ENCODE data around the gene CORIN. TPM values are rescaled to one million over a fixed set of nuclear protein-coding genes. Genes with fewer than 3 reads are reported as not detected.

CORIN gene
- total RNA-seq, 6 donors from 2014 or later = 0.55 to 9.4 (median 2.4) TPM

- WGBS, 2 donors = 23 to 46% methylated on average over 11 of the region's 11 CpGs
- H3K9me3 ChIP-seq = no peaks in the 10 kb centered on the region
- no peaks in the 10 kb centered on the region for H3K27me3 ChIP-seq
- peak in 1 of 2 donors; percentile 63 for DNase-seq
- ATAC-seq (ENCODE audit: low FRiP score in 2 of 2) = peak; percentile 73 to 90
- peaks cover 0 to 24% (median 9%) of the 10 kb centered on the region in 4 donors for H3K4me1 ChIP-seq
- peak overlapping the region in 3 of 4 donors; percentile 10 to 50 (median 30) for H3K27ac ChIP-seq
- H3K36me3 ChIP-seq = no peaks in the 10 kb centered on the region
- H3K4me3 ChIP-seq = peak overlapping the region in 2 of 4 donors; percentile 1 to 9
- no peak for TF ChIP-seq EP300 (IDR thresholded peaks at IDR 0.05)
- TF ChIP-seq CTCF (IDR thresholded peaks at IDR 0.05) = peak in 2 of 6 experiments; percentile 34 to 35
- no peak for TF ChIP-seq POLR2A (IDR thresholded peaks at IDR 0.05)
- no peak for TF ChIP-seq POLR2AphosphoS5 (IDR thresholded peaks at IDR 0.05)
Measured at GRCh38 chr4:47704693-47705325, 133.1 kb downstream of the CORIN start.

GRCh38 chr4:47703956-47704355 lies 133.9 kb downstream of the CORIN start:
- no peaks in the 10 kb centered on the region for H3K36me3 ChIP-seq
- DNase-seq = no peak
- H3K27ac ChIP-seq = peak overlapping the region in 3 of 4 donors; percentile 15 to 53 (median 50)
- no peaks in the 10 kb centered on the region for H3K9me3 ChIP-seq
- WGBS, 2 donors = 44 to 54% methylated on average over 7 of the region's 7 CpGs
- H3K4me3 ChIP-seq = no peak overlapping the region
- no peaks in the 10 kb centered on the region for H3K27me3 ChIP-seq
- H3K4me1 ChIP-seq = peaks cover 0 to 24% (median 9%) of the 10 kb centered on the region in 4 donors
- no peak for TF ChIP-seq EP300 (IDR thresholded peaks at IDR 0.05)
- no peak for TF ChIP-seq POLR2A (IDR thresholded peaks at IDR 0.05)
- TF ChIP-seq POLR2AphosphoS5 (IDR thresholded peaks at IDR 0.05) = no peak
- TF ChIP-seq CTCF (IDR thresholded peaks at IDR 0.05) = no peak
- peak; percentile 38 to 79 for ATAC-seq (ENCODE audit: low FRiP score in 2 of 2)

GRCh38 chr4:47703008-47703407 lies 134.9 kb downstream of the CORIN start:
- ATAC-seq (ENCODE audit: low FRiP score in 2 of 2) (no peak), DNase-seq (no peak)
- H3K36me3 ChIP-seq = no peaks in the 10 kb centered on the region
- H3K4me3 ChIP-seq = no peak overlapping the region
- H3K27me3 ChIP-seq = no peaks in the 10 kb centered on the region
- H3K9me3 ChIP-seq = no peaks in the 10 kb centered on the region
- H3K4me1 ChIP-seq = peaks cover 0 to 24% (median 9%) of the 10 kb centered on the region in 4 donors
- no peak overlapping the region for H3K27ac ChIP-seq
- no peak for TF ChIP-seq CTCF (IDR thresholded peaks at IDR 0.05)
- no peak for TF ChIP-seq POLR2A (IDR thresholded peaks at IDR 0.05)
- TF ChIP-seq POLR2AphosphoS5 (IDR thresholded peaks at IDR 0.05) = no peak
- TF ChIP-seq EP300 (IDR thresholded peaks at IDR 0.05) = no peak
- WGBS, 2 donors = 75 to 82% methylated on average over 5 of the region's 5 CpGs

- Histone ChIP-seq H3K36me3 (no peaks in the 10 kb centered on the region), H3K4me1 (peaks cover 0 to 24% (median 9%) of the 10 kb centered on the region in 4 donors), H3K27me3 (no peaks in the 10 kb centered on the region), H3K4me3 (no peak overlapping the region), H3K27ac (no peak overlapping the region), H3K9me3 (no peaks in the 10 kb centered on the region)
- DNase-seq (no peak), ATAC-seq (ENCODE audit: low FRiP score in 2 of 2) (no peak)
- TF ChIP-seq EP300 (IDR thresholded peaks at IDR 0.05) (no peak), CTCF (IDR thresholded peaks at IDR 0.05) (no peak), POLR2AphosphoS5 (IDR thresholded peaks at IDR 0.05) (no peak), POLR2A (IDR thresholded peaks at IDR 0.05) (no peak)
Measured at GRCh38 chr4:47701286-47701685, 136.6 kb downstream of the CORIN start.

- Histone ChIP-seq H3K4me3 (no peak overlapping the region), H3K4me1 (peaks cover 0 to 7% (median 2%) of the 10 kb centered on the region in 4 donors), H3K27ac (no peak overlapping the region), H3K36me3 (no peaks in the 10 kb centered on the region), H3K27me3 (no peaks in the 10 kb centered on the region), H3K9me3 (no peaks in the 10 kb centered on the region)
- 65 to 79% methylated on average over 3 of the region's 3 CpGs for WGBS, 2 donors
- DNase-seq (no peak), ATAC-seq (ENCODE audit: low FRiP score in 2 of 2) (no peak)
- TF ChIP-seq POLR2AphosphoS5 (IDR thresholded peaks at IDR 0.05) (no peak), CTCF (IDR thresholded peaks at IDR 0.05) (no peak), EP300 (IDR thresholded peaks at IDR 0.05) (no peak), POLR2A (IDR thresholded peaks at IDR 0.05) (no peak)
Measured at GRCh38 chr4:47698837-47699236, 139.0 kb downstream of the CORIN start.

Data from upper lobe of left lung (tissue), 6 donors.